Spinal cord (tissue), 10 donors: ENCODE data around the gene ZGPAT. TPM values are rescaled to one million over a fixed set of nuclear protein-coding genes. Genes with fewer than 3 reads are reported as not detected.

Experiments
- DNase-seq, 6 donors: peaks; one replicate each; pipeline versions ENCODE4 v3.0.0 to v3.0.0-alpha.2; 2013 to 2015; ENCODE audit warnings: low spot score in 6 of 6, low read depth in 4 of 6
- H3K27ac ChIP-seq: one replicate; pipeline ENCODE4 v1.5.1; 2013; ENCODE audit warnings: low read depth, low read length, control low read depth
- H3K27me3 ChIP-seq: one replicate; pipeline ENCODE4 v1.6.1; 2013; ENCODE audit warnings: low read length; ENCODE audit not compliant: control insufficient read depth, insufficient read depth
- H3K36me3 ChIP-seq: one replicate; pipeline ENCODE4 v1.6.1; 2013; ENCODE audit warnings: low read length; ENCODE audit not compliant: control insufficient read depth, insufficient read depth
- H3K4me1 ChIP-seq: one replicate; pipeline ENCODE4 v1.6.1; 2013; ENCODE audit warnings: low read length; ENCODE audit not compliant: control insufficient read depth, insufficient read depth
- H3K4me3 ChIP-seq: one replicate; pipeline ENCODE4 v1.5.1; 2013; ENCODE audit warnings: low read depth, low read length, control low read depth
- H3K9me3 ChIP-seq: one replicate; pipeline ENCODE4 v1.6.1; 2013; ENCODE audit warnings: low read length; ENCODE audit not compliant: control insufficient read depth, insufficient read depth
- WGBS: methylation state at CpG from one replicate; pipeline ENCODE4 v1.1.5; 2013; ENCODE audit warnings: missing lambda C conversion rate; ENCODE audit not compliant: insufficient coverage; 5-methylcytosine and 5-hydroxymethylcytosine counted together
- polyA plus RNA-seq, 2 donors: library from polyadenylated mRNA; unstranded; fragments of 120-200 nt; gene quantifications; one replicate each; pipeline ENCODE4 v1.2.1, GENCODE V29; 2013; ENCODE audit not compliant: insufficient read length in 2 of 2
- total RNA-seq, 2 donors: library from RNA; depleted of rRNA in 1 of 2; stranded (reverse); fragments of 120-200 nt in 1 of 2; fragments of >200 nt in 1 of 2; gene quantifications; one replicate each; pipeline versions ENCODE4 v1.2.3 to v1.2.4, GENCODE V29; 2013 to 2014
- donor health status: healthy.

Gene ZGPAT
- total and polyA plus RNA-seq, 4 donors = 6.9 to 34.6 (median 23.1) TPM

DNA sequence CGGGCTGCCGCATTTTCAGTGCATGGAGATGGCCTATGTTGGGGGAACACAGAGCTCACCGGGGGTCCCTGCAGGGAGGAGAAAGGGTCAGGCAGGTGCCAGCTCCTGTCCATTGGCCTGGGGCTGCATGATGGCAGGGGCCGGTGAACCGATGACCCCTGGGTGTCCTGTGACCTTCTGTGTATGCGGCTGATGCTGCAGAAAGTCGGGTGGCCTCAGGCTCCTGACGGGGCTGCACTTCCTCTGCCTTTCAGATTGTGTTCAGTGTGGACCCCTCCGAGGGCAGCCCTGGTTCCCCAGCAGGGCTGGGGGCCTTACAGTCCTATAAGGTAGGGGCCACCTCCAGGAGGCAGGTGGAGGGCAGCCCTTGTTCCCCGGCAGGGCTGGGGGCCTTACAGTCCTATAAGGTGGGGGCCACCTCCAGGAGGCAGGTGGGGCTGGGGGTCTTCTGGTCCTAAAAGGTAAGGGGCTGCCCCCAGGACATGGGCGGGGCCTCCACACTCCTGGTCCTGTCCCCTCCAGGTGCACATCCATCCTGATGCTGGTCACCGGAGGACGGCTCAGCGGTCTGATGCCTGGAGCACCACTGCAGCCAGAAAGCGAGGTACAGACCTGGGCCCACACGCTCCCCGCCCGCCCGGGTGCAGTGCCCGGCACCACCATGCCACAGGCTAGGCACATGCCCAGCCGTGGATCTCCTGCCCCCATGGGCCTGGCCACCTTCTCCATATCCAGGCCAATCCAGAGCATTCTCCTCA is 22.4 kb upstream of the ZGPAT start:
- Histone ChIP-seq H3K36me3 (peaks cover 93% of the 10 kb centered on the region), H3K4me3 (no peak overlapping the region), H3K27me3 (no peaks in the 10 kb centered on the region), H3K4me1 (peaks cover 26% of the 10 kb centered on the region), H3K27ac (no peak overlapping the region), H3K9me3 (no peaks in the 10 kb centered on the region)
- 88% methylated on average over 20 of the region's 21 CpGs for WGBS
- DNase-seq = no peak

DNA sequence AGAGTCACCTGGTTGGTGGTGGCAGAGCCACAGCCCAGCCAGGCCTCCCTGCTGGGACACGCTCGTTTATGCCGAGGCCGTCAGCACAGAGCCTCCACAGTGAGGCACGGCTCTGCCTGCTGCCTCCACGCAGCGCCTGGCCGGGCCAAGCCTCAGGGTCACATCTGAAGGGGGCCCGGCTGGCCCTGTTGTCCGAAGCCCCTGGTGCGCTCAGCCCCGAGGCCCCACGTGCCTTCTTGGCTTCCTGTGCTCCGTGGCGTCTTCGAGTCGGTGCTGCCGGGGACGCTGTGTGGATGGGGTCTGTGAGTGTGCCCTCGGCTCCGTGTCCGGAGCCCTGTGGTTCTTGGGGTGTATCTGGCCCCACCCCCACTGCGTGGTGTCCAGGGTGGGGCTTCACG is 21.7 kb upstream of the ZGPAT start:
- Histone ChIP-seq H3K4me1 (peaks cover 26% of the 10 kb centered on the region), H3K27ac (peak overlapping the region; percentile 80), H3K4me3 (no peak overlapping the region), H3K36me3 (peaks cover 93% of the 10 kb centered on the region), H3K9me3 (no peaks in the 10 kb centered on the region), H3K27me3 (no peaks in the 10 kb centered on the region)
- DNase-seq = no peak
- WGBS = 84% methylated on average over 24 of the region's 24 CpGs

- Histone ChIP-seq H3K27me3 (no peaks in the 10 kb centered on the region), H3K4me1 (peaks cover 26% of the 10 kb centered on the region), H3K27ac (peak overlapping the region; percentile 80), H3K4me3 (no peak overlapping the region), H3K9me3 (no peaks in the 10 kb centered on the region), H3K36me3 (peaks cover 93% of the 10 kb centered on the region)
- DNase-seq = peak in 1 of 6 donors; percentile 70
- WGBS = 51% methylated on average over 44 of the region's 45 CpGs
Measured at GRCh38 chr20:63686492-63687321, 21.1 kb upstream of the ZGPAT start.

DNA sequence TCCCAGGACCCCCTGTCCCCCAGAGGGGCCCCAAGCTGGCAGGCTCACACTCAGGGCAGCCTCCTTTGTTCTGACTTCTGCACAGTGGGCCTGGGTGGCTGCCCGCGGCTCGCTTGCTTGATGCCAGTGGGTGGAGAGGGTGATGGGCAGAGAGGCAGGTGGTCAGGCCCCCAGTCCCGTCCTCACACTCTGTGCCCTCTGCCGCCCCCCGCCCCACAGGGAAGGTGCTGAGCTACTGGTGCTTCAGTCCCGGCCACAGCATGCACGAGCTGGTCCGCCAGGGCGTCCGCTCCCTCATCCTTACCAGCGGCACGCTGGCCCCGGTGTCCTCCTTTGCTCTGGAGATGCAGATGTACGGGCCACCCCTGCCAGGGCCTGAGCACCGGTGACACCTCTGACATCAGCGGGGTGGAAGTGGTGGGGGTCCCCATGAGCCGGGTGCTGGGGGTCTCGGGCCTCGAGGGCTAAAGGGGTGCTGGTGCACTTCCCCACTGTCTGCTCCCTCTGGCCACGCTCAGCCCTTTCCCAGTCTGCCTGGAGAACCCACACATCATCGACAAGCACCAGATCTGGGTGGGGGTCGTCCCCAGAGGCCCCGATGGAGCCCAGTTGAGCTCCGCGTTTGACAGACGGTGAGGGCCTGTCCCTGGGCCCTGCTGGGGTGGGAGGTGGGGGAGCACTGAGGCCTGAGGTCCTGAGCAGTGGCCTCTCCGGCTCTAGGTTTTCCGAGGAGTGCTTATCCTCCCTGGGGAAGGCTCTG is 20.2 kb upstream of the ZGPAT start:
- Histone ChIP-seq H3K9me3 (no peaks in the 10 kb centered on the region), H3K36me3 (peaks cover 93% of the 10 kb centered on the region), H3K4me3 (no peak overlapping the region), H3K27me3 (no peaks in the 10 kb centered on the region), H3K27ac (peak overlapping the region; percentile 80), H3K4me1 (peaks cover 26% of the 10 kb centered on the region)
- WGBS = 89% methylated on average over 22 of the region's 29 CpGs
- DNase-seq = no peak

- Histone ChIP-seq H3K4me3 (no peak overlapping the region), H3K27ac (no peak overlapping the region), H3K36me3 (peaks cover 91% of the 10 kb centered on the region), H3K27me3 (no peaks in the 10 kb centered on the region), H3K9me3 (no peaks in the 10 kb centered on the region), H3K4me1 (peaks cover 26% of the 10 kb centered on the region)
- no peak for DNase-seq
- WGBS = 92% methylated on average over 28 of the region's 31 CpGs
Measured at GRCh38 chr20:63688228-63689045, 19.4 kb upstream of the ZGPAT start.

DNA sequence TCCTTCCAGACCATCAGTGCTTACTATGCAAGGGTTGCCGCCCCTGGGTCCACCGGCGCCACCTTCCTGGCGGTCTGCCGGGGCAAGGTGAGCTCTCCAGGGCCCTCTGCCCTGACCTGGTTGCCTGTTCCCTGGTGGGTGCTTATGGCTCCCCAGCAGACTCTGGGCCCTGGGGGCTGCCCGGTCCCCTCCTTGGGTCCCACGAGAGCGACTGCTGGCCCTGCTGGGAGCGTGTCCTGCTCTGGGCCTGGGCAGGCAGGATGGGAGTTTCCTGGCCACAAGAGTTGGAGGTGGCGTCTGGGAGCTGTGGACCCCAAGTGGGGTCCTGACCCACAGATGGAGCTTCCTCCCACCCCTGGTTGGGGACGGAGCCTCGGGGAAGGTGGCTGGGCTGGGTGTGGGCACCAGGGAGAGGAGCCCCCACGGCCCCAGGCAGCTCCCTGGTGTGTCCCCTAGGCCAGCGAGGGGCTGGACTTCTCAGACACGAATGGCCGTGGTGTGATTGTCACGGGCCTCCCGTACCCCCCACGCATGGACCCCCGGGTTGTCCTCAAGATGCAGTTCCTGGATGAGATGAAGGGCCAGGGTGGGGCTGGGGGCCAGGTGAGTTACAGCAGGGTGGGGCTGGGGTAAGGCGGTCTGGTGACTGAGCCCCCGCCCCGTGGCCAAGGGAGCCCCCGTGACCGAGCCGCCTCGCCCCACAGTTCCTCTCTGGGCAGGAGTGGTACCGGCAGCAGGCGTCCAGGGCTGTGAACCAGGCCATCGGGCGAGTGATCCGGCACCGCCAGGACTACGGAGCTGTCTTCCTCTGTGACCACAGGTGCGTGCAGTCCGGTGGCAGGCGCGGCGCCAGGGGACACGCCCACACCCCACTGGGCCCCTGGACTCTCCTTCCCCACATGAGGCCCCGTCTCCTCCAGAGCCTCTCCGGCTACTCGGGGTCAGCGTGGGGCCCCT is 18.5 kb upstream of the ZGPAT start:
- no peaks in the 10 kb centered on the region for H3K27me3 ChIP-seq
- no peak overlapping the region for H3K27ac ChIP-seq
- DNase-seq = no peak
- no peak overlapping the region for H3K4me3 ChIP-seq
- H3K36me3 ChIP-seq = peaks cover 93% of the 10 kb centered on the region
- WGBS = 94% methylated on average over 37 of the region's 44 CpGs
- peaks cover 26% of the 10 kb centered on the region for H3K4me1 ChIP-seq
- no peaks in the 10 kb centered on the region for H3K9me3 ChIP-seq

DNA sequence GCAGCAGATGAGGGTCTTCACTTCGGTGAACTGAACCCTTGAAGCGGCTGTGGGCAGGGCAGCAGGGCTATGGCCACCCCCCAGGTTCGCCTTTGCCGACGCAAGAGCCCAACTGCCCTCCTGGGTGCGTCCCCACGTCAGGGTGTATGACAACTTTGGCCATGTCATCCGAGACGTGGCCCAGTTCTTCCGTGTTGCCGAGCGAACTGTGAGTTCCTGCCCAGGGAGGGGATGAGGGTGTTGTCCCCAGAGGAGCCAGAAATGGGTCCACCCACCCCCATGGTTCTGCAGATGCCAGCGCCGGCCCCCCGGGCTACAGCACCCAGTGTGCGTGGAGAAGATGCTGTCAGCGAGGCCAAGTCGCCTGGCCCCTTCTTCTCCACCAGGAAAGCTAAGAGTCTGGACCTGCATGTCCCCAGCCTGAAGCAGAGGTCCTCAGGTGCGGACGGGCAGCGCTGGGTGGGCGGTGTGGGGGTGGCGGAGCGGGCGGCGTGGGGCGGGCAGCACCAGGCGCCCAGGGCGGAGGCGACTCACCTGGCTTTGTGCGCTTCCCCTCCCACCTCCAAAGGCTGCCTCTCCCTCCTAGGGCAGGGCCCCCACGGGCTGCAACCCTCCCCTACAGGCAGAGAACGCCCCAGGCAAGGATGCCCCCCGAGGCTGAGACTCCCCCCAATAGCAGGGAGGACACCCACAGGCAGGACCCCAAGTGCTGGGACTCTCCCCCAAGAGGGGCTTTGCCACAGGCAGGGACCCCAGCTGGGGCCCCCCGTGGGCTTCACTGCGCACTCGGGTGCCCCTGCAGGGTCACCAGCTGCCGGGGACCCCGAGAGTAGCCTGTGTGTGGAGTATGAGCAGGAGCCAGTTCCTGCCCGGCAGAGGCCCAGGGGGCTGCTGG is 17.6 kb upstream of the ZGPAT start:
- Histone ChIP-seq H3K4me3 (no peak overlapping the region), H3K27ac (no peak overlapping the region), H3K36me3 (peaks cover 97% of the 10 kb centered on the region), H3K4me1 (peaks cover 26% of the 10 kb centered on the region), H3K9me3 (no peaks in the 10 kb centered on the region), H3K27me3 (no peaks in the 10 kb centered on the region)
- DNase-seq = no peak
- 93% methylated on average over 33 of the region's 40 CpGs for WGBS
